GM12878 (cell line): ENCODE results near the gene SEMA6C.

Source experiments
- BHLHE40 ChIP-seq, 2 experiments: fragments of 450-650 bp in 1 of 2; IDR thresholded peaks; 2 replicates each; pipeline ENCODE4 v1.6.1; 2011 to 2017; ENCODE audit warnings: low read depth in 2 of 2, borderline replicate concordance in 1 of 2, improper control_type of control experiment in 1 of 2, low read length in 1 of 2, mild to moderate bottlenecking in 1 of 2
- CTCF ChIP-seq, 3 experiments: IDR thresholded peaks in 2 of 3; conservative IDR thresholded peaks in 1 of 3; 2 replicates each; pipeline ENCODE4 v1.5.1; 2011; ENCODE audit warnings: low read depth in 3 of 3, low read length in 3 of 3, mild to moderate bottlenecking in 3 of 3, control low read depth in 2 of 3, moderate library complexity in 2 of 3, inconsistent platforms in 1 of 3, mixed read lengths in 1 of 3; ENCODE audit not compliant: control insufficient read depth in 2 of 3, insufficient read depth in 1 of 3; ENCODE audit errors: extremely low read depth in 1 of 3
- NFIC ChIP-seq: IDR thresholded peaks from 2 replicates; pipeline ENCODE4 v1.6.1; 2012; ENCODE audit warnings: low read depth, mild to moderate bottlenecking, inconsistent platforms, low read length, moderate library complexity

- TF ChIP-seq CTCF (IDR thresholded peaks at IDR 0.05 in 2 of 3, conservative IDR thresholded peaks at IDR 0.05 in 1 of 3; ENCODE audit: control insufficient read depth in 2 of 3, extremely low read depth in 1 of 3, insufficient read depth in 1 of 3, low read depth in 3 of 3, low read length in 3 of 3) (no peak), BHLHE40 (IDR thresholded peaks at IDR 0.05; ENCODE audit: borderline replicate concordance in 1 of 2, low read depth in 2 of 2, low read length in 1 of 2) (no peak), NFIC (no peak)
These were observed 24.8 kb upstream of the SEMA6C start for GRCh38 chr1:151171190-151171589.
